HG02943 (cell line): Measurements from ENCODE around the gene ATP13A5.

Experiments used
- ATAC-seq: cut with Tn5 transposase; IDR thresholded peaks from one replicate; pipeline ENCODE4 v1.9.1; 2021; ENCODE audit warnings: mild to moderate bottlenecking, low read depth, moderate library complexity; ENCODE audit not compliant: unreplicated experiment

The ATP13A5 gene

GRCh38 chr3:193347521-193348501 is 30.7 kb downstream of the ATP13A5 start:
- no peak for ATAC-seq

- ATAC-seq, result no peak
Observed at GRCh38 chr3:193346259-193346658, 32.3 kb downstream of the ATP13A5 start.

- ATAC-seq, result no peak
Observed at GRCh38 chr3:193345431-193345830, 33.1 kb downstream of the ATP13A5 start.

- ATAC-seq, result no peak
Observed at GRCh38 chr3:193344486-193344885, 34.1 kb downstream of the ATP13A5 start.

- ATAC-seq, result no peak
Observed at GRCh38 chr3:193343726-193344222, 34.8 kb downstream of the ATP13A5 start.

GRCh38 chr3:193342551-193342950 is 36.0 kb downstream of the ATP13A5 start:
- no peak for ATAC-seq

- ATAC-seq, result no peak
Observed at GRCh38 chr3:193335031-193335430, 43.5 kb downstream of the ATP13A5 start.

- ATAC-seq, result no peak
Observed at GRCh38 chr3:193333229-193333628, 45.3 kb downstream of the ATP13A5 start.

- no peak for ATAC-seq
Observed at GRCh38 chr3:193330555-193331204, 47.9 kb downstream of the ATP13A5 start.

- no peak for ATAC-seq
Observed at GRCh38 chr3:193317682-193318300, 60.8 kb downstream of the ATP13A5 start.

GRCh38 chr3:193314161-193314560 is 64.4 kb downstream of the ATP13A5 start:
- ATAC-seq, result no peak

GRCh38 chr3:193313061-193313958 is 65.2 kb downstream of the ATP13A5 start:
- no peak for ATAC-seq

GRCh38 chr3:193310914-193311723 is 67.4 kb downstream of the ATP13A5 start:
- ATAC-seq, result no peak

- no peak for ATAC-seq
Observed at GRCh38 chr3:193305356-193305755, 73.2 kb downstream of the ATP13A5 start.

- no peak for ATAC-seq
Observed at GRCh38 chr3:193301433-193301832, 77.1 kb downstream of the ATP13A5 start.

GRCh38 chr3:193297421-193297820 is 81.1 kb downstream of the ATP13A5 start:
- ATAC-seq, result no peak

- no peak for ATAC-seq
Observed at GRCh38 chr3:193295985-193296384, 82.6 kb downstream of the ATP13A5 start.

- no peak for ATAC-seq
Observed at GRCh38 chr3:193292386-193292785, 86.2 kb downstream of the ATP13A5 start.
